K562 (cell line): Measurements from ENCODE around the gene MAP4K4. TPM values are rescaled to one million over a fixed set of nuclear protein-coding genes. Genes with fewer than 3 reads are reported as not detected.

Source experiments
- ATAC-seq: fragments of 200-7000 bp; cut with Tn5 transposase; 3 replicates; pipeline ENCODE4 v1.9.1; 2020; ENCODE audit warnings: moderate library complexity
- BruUV-seq: library from RNA; stranded (reverse); fragments of 400-500 nt; replicated peaks from 2 replicates; lab custom pipeline; 2021; lab: Mats Ljungman, UMichigan
- CTCF ChIA-PET: fragments of 300-600 bp; formaldehyde crosslinking; extraction: SDS; loops from one replicate; lab custom pipeline; 2021; ENCODE audit warnings: low intra/inter-chr PET ratio; lab: Yijun Ruan, JAX
- POLR2A ChIA-PET: fragments of 300-600, 350-650 bp; sonication (Branson Sonifier 250); formaldehyde crosslinking; extraction: SDS; loops from one replicate; lab custom pipeline; 2021; ENCODE audit warnings: antibody characterized with exemption, inconsistent platforms; lab: Yijun Ruan, JAX
- DNase-seq, 4 experiments: peaks; one replicate each; pipeline versions ENCODE4 v3.0.0 to v3.0.0-alpha.2; 2011 to 2018; ENCODE audit warnings: low spot score in 3 of 4, mixed read lengths in 3 of 4; ENCODE audit errors: extremely low read depth in 1 of 4
- FAIRE-seq: peaks from 2 replicates; lab custom pipeline; 2011; peaks lifted over from hg19 to GRCh38; lab: Jason Lieb, UNC
- H2AFZ ChIP-seq: 2 replicates; pipeline ENCODE4 v1.6.0; 2011; ENCODE audit warnings: low read depth, low read length, control low read depth, inconsistent platforms
- H3K27ac ChIP-seq: fragments of 200-600 bp; 3 replicates; pipeline ENCODE4 v1.8.0; 2011; ENCODE audit warnings: low read depth, mild to moderate bottlenecking, control low read depth, inconsistent platforms, low read length, moderate library complexity, mixed read lengths; ENCODE audit errors: extremely low read depth
- H3K27me3 ChIP-seq, 2 experiments: fragments of 300-600 bp in 1 of 2; 2 replicates in 1 of 2; 3 replicates in 1 of 2; pipeline versions ENCODE4 v1.6.0 to v1.8.0; 2011; ENCODE audit warnings: inconsistent platforms in 2 of 2, low read length in 2 of 2, mild to moderate bottlenecking in 1 of 2, mixed read lengths in 1 of 2, moderate library complexity in 1 of 2; ENCODE audit not compliant: control insufficient read depth in 2 of 2, insufficient read depth in 2 of 2
- H3K36me3 ChIP-seq: fragments of 300-600 bp; 3 replicates; pipeline ENCODE4 v1.8.0; 2011; ENCODE audit warnings: mild to moderate bottlenecking, low read length, inconsistent platforms; ENCODE audit not compliant: control insufficient read depth, insufficient read depth
- H3K4me1 ChIP-seq, 2 experiments: fragments of 200-600 bp in 1 of 2; replicated peaks in 1 of 2; 2 replicates in 1 of 2; 3 replicates in 1 of 2; pipeline versions ENCODE4 v1.5.1 to v1.8.0; 2011; ENCODE audit warnings: inconsistent platforms in 2 of 2, low read length in 2 of 2, mild to moderate bottlenecking in 1 of 2, mixed read lengths in 1 of 2, moderate library complexity in 1 of 2; ENCODE audit not compliant: control insufficient read depth in 2 of 2, insufficient read depth in 2 of 2
- H3K4me2 ChIP-seq: 2 replicates; pipeline ENCODE4 v1.6.1; 2011; ENCODE audit warnings: low read length, control low read depth, inconsistent platforms, mixed read lengths; ENCODE audit not compliant: insufficient read depth
- H3K4me3 ChIP-seq: fragments of 200-600 bp; sonication (generic), shearing (Covaris generic); 2 replicates; pipeline ENCODE4 v1.5.1; 2016; ENCODE audit warnings: control low read depth, inconsistent platforms
- H3K79me2 ChIP-seq: fragments of 200-600 bp; 3 replicates; pipeline ENCODE4 v1.8.0; 2011; ENCODE audit warnings: low read length, inconsistent platforms; ENCODE audit not compliant: control insufficient read depth, insufficient read depth
- H3K9ac ChIP-seq, 2 experiments: 2 replicates each; pipeline versions ENCODE4 v1.6.0 to v1.6.1; 2011; ENCODE audit warnings: low read depth in 2 of 2, low read length in 2 of 2, control low read depth in 1 of 2, inconsistent platforms in 1 of 2, mild to moderate bottlenecking in 1 of 2, mixed read lengths in 1 of 2; ENCODE audit not compliant: insufficient read depth in 1 of 2
- H3K9me1 ChIP-seq: one replicate; pipeline ENCODE4 v1.6.0; 2011; ENCODE audit warnings: inconsistent platforms, mild to moderate bottlenecking, low read length, moderate library complexity; ENCODE audit not compliant: control insufficient read depth, insufficient read depth
- H3K9me3 ChIP-seq: replicated peaks from 2 replicates; pipeline ENCODE4 v1.5.1; 2011; ENCODE audit warnings: low read depth, low read length, inconsistent platforms; ENCODE audit not compliant: control insufficient read depth, insufficient read depth
- H4K20me1 ChIP-seq: replicated peaks from 2 replicates; pipeline ENCODE4 v1.6.1; 2011; ENCODE audit warnings: low read length, inconsistent platforms, mixed read lengths; ENCODE audit not compliant: control insufficient read depth, insufficient read depth
- CCNT2 ChIP-seq: IDR thresholded peaks from 2 replicates; pipeline ENCODE4 v1.6.1; 2011; ENCODE audit warnings: borderline replicate concordance, low read depth, mild to moderate bottlenecking, moderate library complexity, mixed read lengths, low read length; ENCODE audit not compliant: insufficient read length; ENCODE audit errors: extremely low read depth
- ESRRB ChIP-seq: fragments of 250-450 bp; sonication (Bioruptor Pico); IDR thresholded peaks from 2 replicates; pipeline ENCODE4 v1.5.0; 2020; ENCODE audit warnings: mild to moderate bottlenecking, moderate library complexity, borderline replicate concordance
- EZH2 ChIP-seq: IDR thresholded peaks from 2 replicates; pipeline ENCODE4 v1.6.1; 2012; ENCODE audit warnings: low read depth, mild to moderate bottlenecking, inconsistent platforms, low read length, borderline replicate concordance
- FOSL1 ChIP-seq: fragments of 200-800 bp; sonication (Bioruptor generic); conservative IDR thresholded peaks from 2 replicates; pipeline ENCODE4 v1.6.1; 2016; ENCODE audit warnings: missing genetic modification characterization, missing compliant biosample characterization
- HES1 ChIP-seq: fragments of 450-650 bp; IDR thresholded peaks from 2 replicates; pipeline ENCODE4 v1.6.1; 2016; ENCODE audit warnings: low read depth, mild to moderate bottlenecking, moderate library complexity
- KLF13 ChIP-seq: fragments of 450-650 bp; IDR thresholded peaks from 2 replicates; pipeline ENCODE4 v1.6.1; 2016; ENCODE audit warnings: missing genetic modification characterization, low read depth, mild to moderate bottlenecking, missing compliant biosample characterization, moderate library complexity, borderline replicate concordance
- NFE2 ChIP-seq: IDR thresholded peaks from 2 replicates; pipeline ENCODE4 v1.6.1; 2014; ENCODE audit warnings: antibody characterized with exemption, low read depth
- PCBP1 ChIP-seq: fragments of 200-400 bp; formaldehyde crosslinking; IDR thresholded peaks from 2 replicates; pipeline ENCODE4 v1.6.1; 2018; ENCODE audit warnings: mild to moderate bottlenecking, low read depth, low read length; ENCODE audit not compliant: poor library complexity, severe bottlenecking
- POLR3G ChIP-seq: IDR thresholded peaks from 2 replicates; pipeline ENCODE4 v1.6.1; 2011; ENCODE audit not compliant: insufficient read length, insufficient replicate concordance; ENCODE audit errors: extremely low read depth
- RBM14 ChIP-seq: fragments of 200-400 bp; formaldehyde crosslinking; IDR thresholded peaks from 2 replicates; pipeline ENCODE4 v1.6.1; 2018; ENCODE audit warnings: low read depth, mild to moderate bottlenecking, low read length, moderate library complexity, borderline replicate concordance; ENCODE audit not compliant: insufficient read depth
- TRIM28 ChIP-seq: fragments of 450-650 bp; IDR thresholded peaks from 2 replicates; pipeline ENCODE4 v1.6.1; 2017
- ZNF174 ChIP-seq: fragments of 250-450 bp; sonication (Bioruptor Pico); IDR thresholded peaks from 2 replicates; pipeline ENCODE4 v1.4.0; 2020; ENCODE audit warnings: mild to moderate bottlenecking
- ZNF3 ChIP-seq: fragments of 250-450 bp; sonication (Bioruptor Pico); IDR thresholded peaks from 2 replicates; pipeline ENCODE4 v1.5.0; 2021; ENCODE audit warnings: mild to moderate bottlenecking, moderate library complexity
- ZNF431 ChIP-seq: sonication (generic); formaldehyde crosslinking; IDR thresholded peaks from 2 replicates; pipeline ENCODE4 v1.8.0; 2022; ENCODE audit warnings: mild to moderate bottlenecking, missing genetic modification reagents
- WGBS: fragments of 100-300 bp; shearing (Covaris generic); methylation state at CpG from one replicate; pipeline ENCODE4 v1.1.6; 2016; ENCODE audit warnings: low coverage, mixed read lengths; ENCODE audit not compliant: insufficient coverage; ENCODE audit errors: missing lambda C conversion rate; 5-methylcytosine and 5-hydroxymethylcytosine counted together
- in situ Hi-C: fragments of 300-500 bp; cut with MboI; formaldehyde crosslinking; loops from 4 replicates; pipeline ENCODE4 v1.15.0; 2018; ENCODE audit warnings: inconsistent platforms, mixed read lengths
- intact Hi-C: fragments of 100-400 bp; cut with micrococcal nuclease; formaldehyde crosslinking; loops from 2 replicates; pipeline ENCODE4 v1.14.2; 2022
- polyA plus RNA-seq, 8 experiments: library from polyadenylated mRNA; depleted of rRNA in 4 of 8; stranded (reverse) in 5 of 8; unstranded in 3 of 8; fragments of >200 nt; fragmentation: Nextera tagmentation in 2 of 8; fragmentation: Illumina TruSeq in 1 of 8; extraction: Ambion mirVana in 2 of 8; extraction: Trizol in 1 of 8; gene quantifications; 2 replicates each; pipeline versions ENCODE4 v1.2.1 to v1.2.3, GENCODE V29; 2011 to 2014; ENCODE audit warnings: inconsistent platforms in 1 of 8, missing spikeins in 1 of 8
- total RNA-seq, 7 experiments: library from RNA; depleted of rRNA in 6 of 7; stranded (reverse); fragments of >200 nt in 6 of 7; fragmentation: Illumina TruSeq in 2 of 7; extraction: Trizol in 2 of 7; gene quantifications; 2 replicates each; pipeline versions ENCODE4 v1.2.1 to v1.2.3, GENCODE V29; 2011 to 2021; ENCODE audit warnings: low replicate concordance in 1 of 7
- TF ChIP-seq, protein P1 (sequence below): fragments of 250-450 bp; sonication (Bioruptor Pico); IDR thresholded peaks from 2 replicates; pipeline ENCODE4 v1.5.0; 2021; ENCODE audit warnings: mild to moderate bottlenecking, borderline replicate concordance
- TF ChIP-seq, protein P2 (sequence below): fragments of 250-450 bp; sonication (Bioruptor Pico); IDR thresholded peaks from 2 replicates; pipeline ENCODE4 v1.4.0; 2020

The MAP4K4 gene
- total and polyA plus RNA-seq, 9 of the 15 experiments (the other 6 are each of a cell fraction or from before 2014, with no cell fraction given) = 7.6 to 76.4 (median 50.6) TPM

DNA sequence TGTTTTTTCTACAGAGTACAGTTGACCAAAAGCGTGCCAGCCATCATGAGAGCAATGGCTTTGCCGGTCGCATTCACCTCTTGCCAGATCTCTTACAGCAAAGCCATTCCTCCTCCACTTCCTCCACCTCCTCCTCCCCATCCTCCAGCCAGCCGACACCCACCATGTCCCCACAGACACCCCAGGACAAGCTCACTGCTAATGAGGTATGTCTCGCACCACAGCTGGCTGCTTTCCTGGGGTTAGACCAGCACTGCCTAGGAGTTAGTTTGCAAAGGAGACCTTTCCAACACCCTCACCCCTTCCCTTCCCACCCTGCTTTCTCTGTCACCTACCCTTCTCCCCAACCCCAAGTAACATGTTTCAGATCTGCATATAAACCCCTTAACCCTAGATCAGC lies 174.0 kb downstream of the MAP4K4 start (continued):
- TF ChIP-seq, protein P1, sequence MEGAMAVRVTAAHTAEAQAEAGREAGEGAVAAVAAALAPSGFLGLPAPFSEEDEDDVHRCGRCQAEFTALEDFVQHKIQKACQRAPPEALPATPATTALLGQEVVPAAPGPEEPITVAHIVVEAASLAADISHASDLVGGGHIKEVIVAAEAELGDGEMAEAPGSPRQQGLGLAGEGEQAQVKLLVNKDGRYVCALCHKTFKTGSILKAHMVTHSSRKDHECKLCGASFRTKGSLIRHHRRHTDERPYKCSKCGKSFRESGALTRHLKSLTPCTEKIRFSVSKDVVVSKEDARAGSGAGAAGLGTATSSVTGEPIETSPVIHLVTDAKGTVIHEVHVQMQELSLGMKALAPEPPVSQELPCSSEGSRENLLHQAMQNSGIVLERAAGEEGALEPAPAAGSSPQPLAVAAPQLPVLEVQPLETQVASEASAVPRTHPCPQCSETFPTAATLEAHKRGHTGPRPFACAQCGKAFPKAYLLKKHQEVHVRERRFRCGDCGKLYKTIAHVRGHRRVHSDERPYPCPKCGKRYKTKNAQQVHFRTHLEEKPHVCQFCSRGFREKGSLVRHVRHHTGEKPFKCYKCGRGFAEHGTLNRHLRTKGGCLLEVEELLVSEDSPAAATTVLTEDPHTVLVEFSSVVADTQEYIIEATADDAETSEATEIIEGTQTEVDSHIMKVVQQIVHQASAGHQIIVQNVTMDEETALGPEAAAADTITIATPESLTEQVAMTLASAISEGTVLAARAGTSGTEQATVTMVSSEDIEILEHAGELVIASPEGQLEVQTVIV = no peak
- no peak for TF ChIP-seq ZNF174
- no peak for TF ChIP-seq HES1
- TF ChIP-seq POLR3G = no peak
- TF ChIP-seq, protein P2, sequence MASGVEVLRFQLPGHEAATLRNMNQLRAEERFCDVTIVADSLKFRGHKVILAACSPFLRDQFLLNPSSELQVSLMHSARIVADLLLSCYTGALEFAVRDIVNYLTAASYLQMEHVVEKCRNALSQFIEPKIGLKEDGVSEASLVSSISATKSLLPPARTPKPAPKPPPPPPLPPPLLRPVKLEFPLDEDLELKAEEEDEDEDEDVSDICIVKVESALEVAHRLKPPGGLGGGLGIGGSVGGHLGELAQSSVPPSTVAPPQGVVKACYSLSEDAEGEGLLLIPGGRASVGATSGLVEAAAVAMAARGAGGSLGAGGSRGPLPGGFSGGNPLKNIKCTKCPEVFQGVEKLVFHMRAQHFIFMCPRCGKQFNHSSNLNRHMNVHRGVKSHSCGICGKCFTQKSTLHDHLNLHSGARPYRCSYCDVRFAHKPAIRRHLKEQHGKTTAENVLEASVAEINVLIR (CRISPR knock-in tag) = no peak
- no peak for TF ChIP-seq NFE2

DNA sequence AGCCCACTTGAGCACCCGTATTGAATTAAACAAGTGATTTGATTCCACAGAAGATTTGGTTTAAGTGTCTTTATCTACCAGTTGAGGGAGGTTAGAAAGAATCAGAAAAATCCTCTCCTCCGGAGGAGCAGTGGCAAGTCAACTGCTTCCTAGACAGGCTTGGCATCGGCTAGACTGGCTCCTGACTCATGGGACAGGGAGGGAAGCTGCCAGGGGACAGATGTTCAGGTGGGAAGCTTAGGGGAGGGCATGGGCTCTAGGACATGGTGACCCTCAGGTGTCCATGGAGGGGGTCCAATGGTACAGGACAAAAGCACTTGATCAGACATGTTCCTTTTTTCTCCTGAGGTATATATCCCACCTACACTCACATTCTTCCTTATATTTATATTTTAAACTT lies 175.0 kb downstream of the MAP4K4 start:
- TF ChIP-seq EZH2 (no peak), ZNF431 (CRISPR knock-in tag) (no peak), ZNF3 (CRISPR knock-in tag) (no peak), KLF13 (tag) (no peak), CCNT2 (no peak), FOSL1 (tag) (no peak), RBM14 (no peak), PCBP1 (no peak), ESRRB (CRISPR knock-in tag) (no peak), TRIM28 (no peak)
- Histone ChIP-seq H3K27ac (no peak overlapping the region), H3K9me1 (no peaks in the 10 kb centered on the region), H3K9ac (no peak overlapping the region), H3K4me2 (no peak overlapping the region), H3K4me3 (no peak overlapping the region), H3K4me1 (no peaks in the 10 kb centered on the region), H3K9me3 (no peaks in the 10 kb centered on the region), H3K36me3 (peaks cover 86% of the 10 kb centered on the region), H4K20me1 (no peaks in the 10 kb centered on the region), H2AFZ (no peak overlapping the region), H3K79me2 (no peaks in the 10 kb centered on the region), H3K27me3 (no peaks in the 10 kb centered on the region)
- CTCF ChIA-PET = interaction anchor here (0.6 kb wide), 1 partner anchor 527 kb away, joined by 3 read pairs; no protein-coding TSS in a partner anchor
- intact Hi-C loops (no loop called here), in situ Hi-C loops (no loop called here)
- no peak for DNase-seq
- POLR2A ChIA-PET = no interaction called here
- no TSS peak for BruUV-seq
- no peak for FAIRE-seq
- 91% methylated on average over 3 of the region's 3 CpGs for WGBS
- ATAC-seq = no peak
